ENCODE data around the gene FOXP1.

Gene FOXP1

DNA sequence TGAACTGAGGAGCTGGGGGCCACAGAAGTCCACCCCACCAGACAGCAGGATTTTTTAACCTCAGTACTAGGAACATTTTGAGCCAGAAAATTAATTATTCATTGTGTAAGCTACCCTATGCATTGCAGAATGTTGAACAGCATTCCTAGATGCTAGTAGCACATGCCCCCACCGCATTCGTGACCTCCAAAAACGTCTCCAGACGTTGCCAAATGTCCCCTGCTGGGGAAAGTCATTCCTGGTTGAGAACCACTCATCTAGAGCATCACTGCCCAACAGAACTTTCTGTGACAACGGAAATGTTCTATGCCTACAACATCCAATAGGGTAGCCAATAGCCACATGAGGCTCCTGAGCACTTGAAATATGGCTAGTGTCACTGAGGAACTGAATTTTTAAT, 333.5 kb downstream of the FOXP1 start:
- Histone ChIP-seq H3K4me2 (ENCODE audit: low read length) (no peak overlapping the region), H3K36me3 (ENCODE audit: insufficient read depth, low read length) (peaks cover 3% of the 10 kb centered on the region; the same call in 1 of the 2 replicates), H3K27me3 (ENCODE audit: insufficient read depth, low read length) (no peaks in the 10 kb centered on the region), H4K20me1 (ENCODE audit: insufficient read depth, low read length) (no peaks in the 10 kb centered on the region), H3K9ac (ENCODE audit: low read length) (no peak overlapping the region), H3K4me1 (ENCODE audit: insufficient read depth, low read length, severe bottlenecking) (no peaks in the 10 kb centered on the region), H3K79me2 (ENCODE audit: insufficient read depth, low read length) (peaks cover 11% of the 10 kb centered on the region), H3K4me3 (ENCODE audit: low read depth, low read length, poor library complexity, severe bottlenecking) (no peak overlapping the region), H2AFZ (ENCODE audit: low read length) (no peak overlapping the region), H3K27ac (ENCODE audit: low read depth, low read length, poor library complexity, severe bottlenecking) (no peak overlapping the region), H3K9me3 (ENCODE audit: low read length) (no peaks in the 10 kb centered on the region), H3K9me2 (ENCODE audit: low read depth, low read length) (no peaks in the 10 kb centered on the region), H3F3A (ENCODE audit: insufficient read depth, low read length) (no peaks in the 10 kb centered on the region)
- no peak for TF ChIP-seq EZH2 (IDR thresholded peaks at IDR 0.05; ENCODE audit: borderline replicate concordance, low read length)
- no peak for TF ChIP-seq CTCF (IDR thresholded peaks at IDR 0.05; ENCODE audit: low read length)

DNA sequence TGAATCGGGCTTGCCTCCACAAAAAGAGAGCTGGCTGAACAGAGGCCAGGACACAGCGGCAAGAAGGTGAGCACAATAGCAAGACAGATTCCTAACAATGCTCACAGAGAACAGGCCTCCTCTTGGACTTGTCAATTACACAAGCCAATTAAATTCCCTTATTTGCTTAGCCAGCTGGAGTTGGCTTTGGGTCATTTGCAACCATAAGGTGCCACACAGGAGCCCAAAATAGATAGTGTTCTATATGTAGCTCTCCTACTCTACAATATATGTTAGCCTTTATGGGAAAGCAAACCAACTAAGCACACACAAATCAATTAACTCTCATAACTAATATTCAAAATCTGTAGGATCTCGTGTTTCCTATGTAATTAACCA, 335.6 kb downstream of the FOXP1 start:
- H3K36me3 ChIP-seq (ENCODE audit: insufficient read depth, low read length): peaks cover 3% of the 10 kb centered on the region; the same call in 1 of the 2 replicates
- H3K4me2 ChIP-seq (ENCODE audit: low read length): no peak overlapping the region
- H3K79me2 ChIP-seq (ENCODE audit: insufficient read depth, low read length): peaks cover 11% of the 10 kb centered on the region
- TF ChIP-seq CTCF (IDR thresholded peaks at IDR 0.05; ENCODE audit: low read length): no peak
- no peak for TF ChIP-seq EZH2 (IDR thresholded peaks at IDR 0.05; ENCODE audit: borderline replicate concordance, low read length)
- H3K4me3 ChIP-seq (ENCODE audit: low read depth, low read length, poor library complexity, severe bottlenecking): no peak overlapping the region
- H3K27me3 ChIP-seq (ENCODE audit: insufficient read depth, low read length): no peaks in the 10 kb centered on the region
- H3F3A ChIP-seq (ENCODE audit: insufficient read depth, low read length): no peaks in the 10 kb centered on the region
- H3K9me3 ChIP-seq (ENCODE audit: low read length): no peaks in the 10 kb centered on the region
- no peak overlapping the region for H3K9ac ChIP-seq (ENCODE audit: low read length)
- H3K27ac ChIP-seq (ENCODE audit: low read depth, low read length, poor library complexity, severe bottlenecking): no peak overlapping the region
- H3K9me2 ChIP-seq (ENCODE audit: low read depth, low read length): no peaks in the 10 kb centered on the region
- no peaks in the 10 kb centered on the region for H4K20me1 ChIP-seq (ENCODE audit: insufficient read depth, low read length)
- H3K4me1 ChIP-seq (ENCODE audit: insufficient read depth, low read length, severe bottlenecking): no peaks in the 10 kb centered on the region
- H2AFZ ChIP-seq (ENCODE audit: low read length): no peak overlapping the region

DNA sequence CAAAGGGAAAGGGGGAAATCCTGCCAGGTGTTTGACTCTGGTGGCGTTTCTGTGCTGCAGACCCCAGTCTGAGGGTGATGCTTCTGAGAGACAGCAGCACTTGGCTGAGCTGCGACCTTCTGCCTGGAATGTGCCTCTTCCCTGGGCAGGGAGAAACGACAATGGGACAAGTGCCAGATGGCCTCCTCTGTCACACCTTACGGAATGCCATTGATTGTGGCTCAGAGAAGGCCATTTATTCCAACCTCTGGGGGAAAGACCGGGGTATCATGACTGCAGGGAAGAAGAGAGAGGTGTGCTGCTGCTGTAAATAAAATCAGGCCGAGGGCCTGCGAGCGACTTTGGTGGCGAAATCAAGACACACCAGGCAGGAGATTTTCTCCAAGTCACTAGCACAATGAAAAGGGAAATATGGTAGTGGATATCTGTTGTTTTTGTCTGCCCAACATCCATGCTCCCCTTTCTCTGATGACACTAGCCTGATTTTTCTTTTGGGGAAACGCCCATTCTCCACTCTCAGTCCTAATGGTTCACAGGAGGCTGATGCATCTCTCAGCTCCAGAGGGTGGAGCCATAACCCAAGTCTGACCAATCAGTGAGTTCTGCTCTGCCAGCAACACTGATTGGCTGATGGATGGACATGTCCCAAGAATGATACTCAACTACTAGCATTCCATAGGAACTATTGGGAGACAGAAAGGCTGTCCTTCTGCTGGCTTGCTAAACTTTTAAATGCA, 336.1 kb downstream of the FOXP1 start:
- Histone ChIP-seq H3K9ac (ENCODE audit: low read length) (no peak overlapping the region), H3K36me3 (ENCODE audit: insufficient read depth, low read length) (peaks cover 3% of the 10 kb centered on the region; the same call in 1 of the 2 replicates), H3K4me1 (ENCODE audit: insufficient read depth, low read length, severe bottlenecking) (peaks cover 2% of the 10 kb centered on the region), H3K9me2 (ENCODE audit: low read depth, low read length) (no peaks in the 10 kb centered on the region), H3K79me2 (ENCODE audit: insufficient read depth, low read length) (peaks cover 11% of the 10 kb centered on the region), H3K4me3 (ENCODE audit: low read depth, low read length, poor library complexity, severe bottlenecking) (no peak overlapping the region), H3F3A (ENCODE audit: insufficient read depth, low read length) (no peaks in the 10 kb centered on the region), H4K20me1 (ENCODE audit: insufficient read depth, low read length) (no peaks in the 10 kb centered on the region), H3K27me3 (ENCODE audit: insufficient read depth, low read length) (no peaks in the 10 kb centered on the region), H3K4me2 (ENCODE audit: low read length) (no peak overlapping the region), H3K27ac (ENCODE audit: low read depth, low read length, poor library complexity, severe bottlenecking) (no peak overlapping the region), H3K9me3 (ENCODE audit: low read length) (no peaks in the 10 kb centered on the region), H2AFZ (ENCODE audit: low read length) (no peak overlapping the region)
- no peak; the same call in 1 of the 2 replicates for TF ChIP-seq CTCF (IDR thresholded peaks at IDR 0.05; ENCODE audit: low read length)
- no peak for TF ChIP-seq EZH2 (IDR thresholded peaks at IDR 0.05; ENCODE audit: borderline replicate concordance, low read length)
